ENCODE results near the gene TM6SF1. TPM values are rescaled to one million over a fixed set of nuclear protein-coding genes. Genes with fewer than 3 reads are reported as not detected.
A peak's percentile ranks its signal among the peaks of the same experiment; 100 is the strongest.

TM6SF1 gene
- total and polyA plus RNA-seq, 8 donors = 3.2 to 22.9 (median 4.7) TPM

DNA sequence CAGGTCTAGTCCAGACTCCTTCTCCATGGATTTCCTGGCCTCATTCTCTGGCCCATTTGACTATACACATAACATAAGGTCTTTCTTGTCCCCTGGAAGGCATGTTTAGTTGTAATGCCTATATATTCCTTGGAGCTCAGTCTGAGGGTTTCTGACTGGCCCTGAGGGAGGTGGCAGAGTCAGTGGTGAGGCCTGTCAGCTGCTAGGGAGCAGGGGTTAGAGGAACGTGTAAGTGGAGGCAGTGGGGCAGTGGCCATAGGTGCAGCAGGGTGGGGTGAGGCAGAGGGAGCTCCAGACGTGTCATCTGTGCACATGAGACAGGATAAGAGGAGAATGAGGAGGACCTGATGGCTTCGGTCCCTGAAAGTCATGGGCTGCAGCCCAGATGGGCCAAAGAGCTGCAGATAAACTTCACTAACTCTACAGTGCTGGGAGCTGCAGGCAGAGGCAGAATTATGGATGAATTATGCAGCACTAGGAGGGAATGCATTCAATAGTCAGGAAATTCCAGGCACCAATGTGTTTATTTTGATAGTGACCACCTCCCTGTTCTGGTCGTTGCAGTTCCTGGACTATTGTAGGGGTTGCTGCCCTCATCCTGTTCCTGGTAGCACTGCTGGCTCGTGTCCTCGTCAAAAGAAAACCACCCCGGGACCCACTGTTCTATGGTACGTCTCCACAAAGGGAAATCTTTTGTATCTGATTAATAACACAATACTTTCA, 4.9 kb downstream of the TM6SF1 start:
- ATAC-seq = no peak
- Histone ChIP-seq H3K36me3 (peaks cover 0 to 44% of the 10 kb centered on the region in 2 donors), H3K27ac (peak overlapping the region in 1 of 2 donors; percentile 48), H3K4me1 (peaks cover 5 to 34% of the 10 kb centered on the region in 2 donors), H3K4me3 (no peak overlapping the region), H3K9me3 (no peaks in the 10 kb centered on the region), H3K27me3 (peaks cover 0 to 29% of the 10 kb centered on the region in 2 donors)
- intact Hi-C loops (cut with DNase I) = no loop called here
- no peak for DNase-seq
- TF ChIP-seq, protein P1, sequence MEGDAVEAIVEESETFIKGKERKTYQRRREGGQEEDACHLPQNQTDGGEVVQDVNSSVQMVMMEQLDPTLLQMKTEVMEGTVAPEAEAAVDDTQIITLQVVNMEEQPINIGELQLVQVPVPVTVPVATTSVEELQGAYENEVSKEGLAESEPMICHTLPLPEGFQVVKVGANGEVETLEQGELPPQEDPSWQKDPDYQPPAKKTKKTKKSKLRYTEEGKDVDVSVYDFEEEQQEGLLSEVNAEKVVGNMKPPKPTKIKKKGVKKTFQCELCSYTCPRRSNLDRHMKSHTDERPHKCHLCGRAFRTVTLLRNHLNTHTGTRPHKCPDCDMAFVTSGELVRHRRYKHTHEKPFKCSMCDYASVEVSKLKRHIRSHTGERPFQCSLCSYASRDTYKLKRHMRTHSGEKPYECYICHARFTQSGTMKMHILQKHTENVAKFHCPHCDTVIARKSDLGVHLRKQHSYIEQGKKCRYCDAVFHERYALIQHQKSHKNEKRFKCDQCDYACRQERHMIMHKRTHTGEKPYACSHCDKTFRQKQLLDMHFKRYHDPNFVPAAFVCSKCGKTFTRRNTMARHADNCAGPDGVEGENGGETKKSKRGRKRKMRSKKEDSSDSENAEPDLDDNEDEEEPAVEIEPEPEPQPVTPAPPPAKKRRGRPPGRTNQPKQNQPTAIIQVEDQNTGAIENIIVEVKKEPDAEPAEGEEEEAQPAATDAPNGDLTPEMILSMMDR (IDR thresholded peaks at IDR 0.05) = no peak

DNA sequence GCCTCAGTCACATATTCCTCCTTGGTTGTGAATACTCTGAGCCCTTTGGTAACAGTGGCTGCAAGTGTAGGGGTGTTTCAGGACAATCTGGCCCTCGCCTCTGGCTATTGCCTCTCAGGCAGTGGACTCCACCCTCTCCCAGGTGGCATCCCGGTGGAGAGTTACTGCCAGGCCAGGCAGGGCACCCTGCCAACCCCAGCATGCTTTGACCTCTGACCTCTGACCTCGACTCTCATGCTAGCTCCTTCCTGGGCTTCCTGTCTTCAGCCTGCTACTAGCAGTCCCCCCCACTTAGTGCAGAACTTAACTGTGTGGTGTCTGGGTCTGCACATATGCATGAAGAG, 5.5 kb downstream of the TM6SF1 start:
- intact Hi-C loops (cut with DNase I) = no loop called here
- TF ChIP-seq, protein P1 (IDR thresholded peaks at IDR 0.05) = no peak
- H3K36me3 ChIP-seq = peaks cover 0 to 50% of the 10 kb centered on the region in 2 donors
- H3K9me3 ChIP-seq = no peaks in the 10 kb centered on the region
- DNase-seq (no peak), ATAC-seq (no peak)
- peak overlapping the region in 1 of 2 donors; percentile 48 for H3K27ac ChIP-seq
- H3K4me3 ChIP-seq = no peak overlapping the region
- peaks cover 5 to 28% of the 10 kb centered on the region in 2 donors for H3K4me1 ChIP-seq
- peaks cover 0 to 23% of the 10 kb centered on the region in 2 donors for H3K27me3 ChIP-seq

DNA sequence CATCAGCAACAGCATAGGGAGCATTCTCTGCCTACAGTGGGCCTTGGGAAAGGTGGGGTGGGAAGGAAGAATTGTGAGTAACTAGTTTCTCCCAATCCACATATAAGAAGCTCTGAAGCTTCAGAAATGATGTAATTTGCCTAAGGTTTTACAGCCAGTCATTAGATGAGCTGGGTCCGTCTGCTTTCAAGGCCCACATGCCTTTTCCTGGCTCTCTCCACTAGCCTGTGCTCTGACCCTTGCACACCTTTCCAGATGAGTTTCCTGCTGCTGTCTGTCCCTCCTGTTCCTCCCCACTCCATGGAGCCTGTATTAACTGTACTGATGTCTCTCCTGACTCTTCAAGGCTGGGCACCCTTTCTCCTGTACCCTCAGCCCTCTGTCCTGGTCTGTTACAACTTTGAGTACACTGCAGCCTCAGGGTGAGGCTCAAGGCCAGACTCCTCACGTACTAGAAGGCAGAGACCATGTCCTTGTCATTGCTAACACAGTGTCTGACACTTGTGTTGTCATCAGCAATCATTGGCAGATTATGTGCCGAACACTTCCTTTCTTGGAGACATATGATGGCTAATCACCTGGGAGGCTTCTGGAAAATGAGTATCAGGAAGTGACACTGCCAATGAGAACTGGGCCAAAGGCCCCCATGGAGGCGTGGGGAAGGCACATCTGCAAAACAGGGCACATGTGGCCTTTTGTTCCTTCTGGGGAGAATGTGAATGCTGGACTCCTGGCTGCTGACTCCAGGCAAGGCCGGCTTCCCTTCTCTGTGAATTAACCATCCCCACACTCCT, 6.6 kb downstream of the TM6SF1 start:
- Histone ChIP-seq H3K4me1 (peaks cover under 1 to 17% of the 10 kb centered on the region in 2 donors), H3K27me3 (peaks cover 0 to 12% of the 10 kb centered on the region in 2 donors), H3K4me3 (no peak overlapping the region), H3K36me3 (peaks cover 0 to 57% of the 10 kb centered on the region in 2 donors), H3K27ac (peak overlapping the region in 1 of 2 donors; percentile 48), H3K9me3 (no peaks in the 10 kb centered on the region)
- no peak for DNase-seq
- TF ChIP-seq, protein P1 (IDR thresholded peaks at IDR 0.05) = no peak
- intact Hi-C loops (cut with DNase I) = no loop called here
- no peak for ATAC-seq

DNA sequence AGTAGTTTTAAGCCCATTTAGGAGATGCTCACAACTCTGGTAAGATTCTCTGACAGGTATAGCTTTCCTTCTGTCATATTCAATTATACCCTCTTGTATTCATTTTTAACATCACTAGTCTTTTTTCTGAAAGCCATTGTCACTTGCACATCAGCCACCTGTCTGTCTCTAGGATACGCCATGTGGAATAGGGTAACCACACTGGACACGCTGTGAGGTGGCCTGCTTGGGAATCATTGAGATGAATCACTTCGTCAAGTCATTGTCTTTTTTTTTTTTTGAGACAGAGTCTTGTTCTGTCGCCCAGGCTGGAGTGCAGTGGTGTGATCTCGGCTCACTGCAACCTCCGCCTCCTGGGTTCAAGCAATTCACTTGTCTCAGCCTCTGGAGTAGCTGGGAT, 7.4 kb downstream of the TM6SF1 start:
- Histone ChIP-seq H3K27ac (no peak overlapping the region), H3K4me1 (peaks cover 0 to 9% of the 10 kb centered on the region in 2 donors), H3K4me3 (no peak overlapping the region), H3K9me3 (no peaks in the 10 kb centered on the region), H3K27me3 (peaks cover 0 to 4% of the 10 kb centered on the region in 2 donors), H3K36me3 (peaks cover 0 to 65% of the 10 kb centered on the region in 2 donors)
- DNase-seq (no peak), ATAC-seq (no peak)
- TF ChIP-seq, protein P1 (IDR thresholded peaks at IDR 0.05) = no peak
- intact Hi-C loops (cut with DNase I) = no loop called here

DNA sequence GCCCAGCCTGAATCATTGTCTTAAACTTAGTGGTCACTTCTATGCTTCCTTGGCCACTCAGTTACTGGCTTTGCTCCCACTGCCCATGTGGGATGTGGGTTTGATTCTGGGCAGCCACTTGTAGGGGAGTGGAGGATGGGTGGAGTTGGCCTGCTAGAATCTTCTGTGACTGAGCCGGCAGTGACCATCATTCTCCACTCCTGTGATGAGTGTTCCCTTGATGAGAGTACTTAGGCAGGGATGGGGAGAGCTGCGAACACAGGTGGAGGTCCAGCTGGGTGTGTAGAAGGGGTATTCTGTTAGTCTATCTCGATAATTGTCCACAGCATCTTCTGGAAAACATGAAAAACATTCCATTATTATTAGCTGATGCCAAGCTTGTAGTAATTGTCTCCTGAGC, 8.0 kb downstream of the TM6SF1 start:
- TF ChIP-seq, protein P1 (IDR thresholded peaks at IDR 0.05) = no peak
- Histone ChIP-seq H3K27me3 (no peaks in the 10 kb centered on the region), H3K4me1 (peaks cover 0 to 4% of the 10 kb centered on the region in 2 donors), H3K27ac (no peak overlapping the region), H3K4me3 (no peak overlapping the region), H3K36me3 (peaks cover 0 to 71% of the 10 kb centered on the region in 2 donors), H3K9me3 (no peaks in the 10 kb centered on the region)
- intact Hi-C loops (cut with DNase I) = no loop called here
- DNase-seq (no peak), ATAC-seq (no peak)
